Panc1 (cell line): ENCODE data around the gene VPS41. TPM values are rescaled to one million over a fixed set of nuclear protein-coding genes. Genes with fewer than 3 reads are reported as not detected.

Source experiments
- ATAC-seq: fragments of 200-7000 bp; cut with Tn5 transposase; 2 replicates; pipeline ENCODE4 v1.9.1; 2020; ENCODE audit warnings: mild to moderate bottlenecking, moderate library complexity
- BruUV-seq: library from RNA; stranded (reverse); fragments of 400-500 nt; replicated peaks from 2 replicates; lab custom pipeline; 2021; lab: Mats Ljungman, UMichigan
- CTCF ChIA-PET: fragments of 300-600 bp; sonication (Branson Sonifier 250); formaldehyde crosslinking; loops from one replicate; lab custom pipeline; 2022; ENCODE audit warnings: antibody characterized with exemption; lab: Charles Lee
- POLR2A ChIA-PET: fragments of 300-600 bp; sonication (Branson Sonifier 250); formaldehyde crosslinking; loops from one replicate; lab custom pipeline; 2022; ENCODE audit warnings: antibody characterized with exemption; lab: Charles Lee
- DNase-seq: peaks from one replicate; pipeline ENCODE4 v3.0.0-alpha.2; 2010; ENCODE audit warnings: low read depth, low spot score
- H3K27ac ChIP-seq: 2 replicates; pipeline ENCODE4 v1.5.1; 2011; ENCODE audit warnings: mild to moderate bottlenecking, low read length, inconsistent platforms
- H3K27me3 ChIP-seq: fragments of 200-500 bp; sonication (Bioruptor generic); 2 replicates; pipeline ENCODE4 v1.6.0; 2014; ENCODE audit warnings: low read length, inconsistent platforms; ENCODE audit not compliant: control insufficient read depth, insufficient read depth
- H3K36me3 ChIP-seq: fragments of 200-500 bp; sonication (Bioruptor generic); 2 replicates; pipeline ENCODE4 v1.5.1; 2014; ENCODE audit warnings: inconsistent platforms, mild to moderate bottlenecking, low read length, moderate library complexity; ENCODE audit not compliant: control insufficient read depth, insufficient read depth
- H3K4me1 ChIP-seq: 2 replicates; pipeline ENCODE4 v1.5.1; 2011; ENCODE audit warnings: inconsistent platforms, mild to moderate bottlenecking, low read length, moderate library complexity; ENCODE audit not compliant: control insufficient read depth, insufficient read depth
- H3K4me3 ChIP-seq, 2 experiments: 2 replicates each; pipeline ENCODE4 v1.5.1; 2011 to 2012; ENCODE audit warnings: low read depth in 2 of 2, low read length in 2 of 2, mild to moderate bottlenecking in 2 of 2, inconsistent platforms in 1 of 2, moderate library complexity in 1 of 2
- H3K9me3 ChIP-seq: fragments of 200-500 bp; sonication (Bioruptor generic); 2 replicates; pipeline ENCODE4 v1.5.1; 2014; ENCODE audit warnings: low read depth, mild to moderate bottlenecking, inconsistent platforms, low read length, moderate library complexity; ENCODE audit not compliant: control insufficient read depth, insufficient read depth
- POLR2AphosphoS5 ChIP-seq: IDR thresholded peaks from 2 replicates; pipeline ENCODE4 v1.6.1; 2012; ENCODE audit warnings: mild to moderate bottlenecking, low read depth, low read length, moderate library complexity
- SIN3A ChIP-seq: IDR thresholded peaks from 2 replicates; pipeline ENCODE4 v1.6.1; 2012; ENCODE audit warnings: low read depth, mild to moderate bottlenecking, low read length, moderate library complexity, borderline replicate concordance; ENCODE audit not compliant: insufficient read depth
- TCF7L2 ChIP-seq: IDR thresholded peaks from 2 replicates; pipeline ENCODE4 v1.6.1; 2011; ENCODE audit warnings: mild to moderate bottlenecking, low read depth, low read length, inconsistent platforms
- in situ Hi-C: cut with HindIII; loops from 2 replicates; pipeline ENCODE4 v1.10.0; 2016; ENCODE audit warnings: low sequenced_read_pairs, low pct_unique_long_range_greater_than_20kb
- intact Hi-C: fragments of 100-400 bp; cut with micrococcal nuclease; formaldehyde crosslinking; loops from one replicate; pipeline ENCODE4 v1.10.0; 2022; ENCODE audit not compliant: unreplicated experiment
- total RNA-seq: library from RNA; stranded (reverse); gene quantifications from one replicate; pipeline ENCODE4 v1.2.1, GENCODE V29; 2021; ENCODE audit not compliant: unreplicated experiment
- TF ChIP-seq, protein P1 (sequence below), 2 experiments: IDR thresholded peaks; 2 replicates each; pipeline ENCODE4 v1.6.1; 2011 to 2012; ENCODE audit warnings: low read depth in 2 of 2, control low read depth in 1 of 2, low read length in 1 of 2, mild to moderate bottlenecking in 1 of 2, moderate library complexity in 1 of 2; ENCODE audit not compliant: insufficient read depth in 1 of 2
- TF ChIP-seq, protein P2 (sequence below): fragments of 450-650 bp; IDR thresholded peaks from 2 replicates; pipeline ENCODE4 v1.5.1; 2017; ENCODE audit warnings: mild to moderate bottlenecking

The VPS41 gene
- total RNA-seq, 1 experiment from 2014 or later: 127 TPM

DNA sequence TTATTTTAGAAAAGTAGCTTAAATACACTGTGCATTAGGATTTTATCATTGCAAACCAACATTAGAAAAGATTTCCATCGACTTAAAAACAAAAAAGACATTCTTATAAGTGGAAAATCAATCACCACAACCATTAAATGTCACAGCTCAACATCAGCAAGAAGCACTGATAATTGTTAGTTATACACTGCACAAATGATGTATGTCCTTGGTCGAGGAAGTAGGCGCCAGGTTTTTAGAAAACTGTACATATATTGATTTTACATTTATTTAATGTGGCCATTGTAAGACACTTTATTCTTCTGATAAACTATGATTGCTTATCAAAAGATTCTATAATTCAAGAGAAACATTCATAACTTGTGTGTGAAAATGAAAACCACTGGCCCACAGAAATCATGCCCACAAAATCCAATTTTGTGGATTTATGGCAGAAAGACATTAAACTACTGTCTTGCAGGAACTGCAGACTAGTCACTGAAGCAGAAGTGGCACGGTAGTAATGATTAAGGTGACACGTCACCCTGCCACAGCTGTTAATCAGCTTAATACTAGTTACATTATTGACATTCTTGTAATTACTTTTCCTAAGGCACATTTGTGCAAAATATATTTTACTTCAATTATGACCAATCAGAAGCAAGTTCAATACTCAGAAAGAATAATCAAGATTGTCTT, 79.4 kb downstream of the VPS41 start:
- Histone ChIP-seq H3K27ac (no peak overlapping the region), H3K9me3 (no peaks in the 10 kb centered on the region), H3K27me3 (no peaks in the 10 kb centered on the region), H3K4me3 (no peak overlapping the region), H3K4me1 (peaks cover 5% of the 10 kb centered on the region; the same call in 1 of the 2 replicates), H3K36me3 (no peaks in the 10 kb centered on the region)
- intact Hi-C loops: no loop called here
- TF ChIP-seq SIN3A (no peak), POLR2AphosphoS5 (no peak), TCF7L2 (no peak)
- TF ChIP-seq, protein P1, sequence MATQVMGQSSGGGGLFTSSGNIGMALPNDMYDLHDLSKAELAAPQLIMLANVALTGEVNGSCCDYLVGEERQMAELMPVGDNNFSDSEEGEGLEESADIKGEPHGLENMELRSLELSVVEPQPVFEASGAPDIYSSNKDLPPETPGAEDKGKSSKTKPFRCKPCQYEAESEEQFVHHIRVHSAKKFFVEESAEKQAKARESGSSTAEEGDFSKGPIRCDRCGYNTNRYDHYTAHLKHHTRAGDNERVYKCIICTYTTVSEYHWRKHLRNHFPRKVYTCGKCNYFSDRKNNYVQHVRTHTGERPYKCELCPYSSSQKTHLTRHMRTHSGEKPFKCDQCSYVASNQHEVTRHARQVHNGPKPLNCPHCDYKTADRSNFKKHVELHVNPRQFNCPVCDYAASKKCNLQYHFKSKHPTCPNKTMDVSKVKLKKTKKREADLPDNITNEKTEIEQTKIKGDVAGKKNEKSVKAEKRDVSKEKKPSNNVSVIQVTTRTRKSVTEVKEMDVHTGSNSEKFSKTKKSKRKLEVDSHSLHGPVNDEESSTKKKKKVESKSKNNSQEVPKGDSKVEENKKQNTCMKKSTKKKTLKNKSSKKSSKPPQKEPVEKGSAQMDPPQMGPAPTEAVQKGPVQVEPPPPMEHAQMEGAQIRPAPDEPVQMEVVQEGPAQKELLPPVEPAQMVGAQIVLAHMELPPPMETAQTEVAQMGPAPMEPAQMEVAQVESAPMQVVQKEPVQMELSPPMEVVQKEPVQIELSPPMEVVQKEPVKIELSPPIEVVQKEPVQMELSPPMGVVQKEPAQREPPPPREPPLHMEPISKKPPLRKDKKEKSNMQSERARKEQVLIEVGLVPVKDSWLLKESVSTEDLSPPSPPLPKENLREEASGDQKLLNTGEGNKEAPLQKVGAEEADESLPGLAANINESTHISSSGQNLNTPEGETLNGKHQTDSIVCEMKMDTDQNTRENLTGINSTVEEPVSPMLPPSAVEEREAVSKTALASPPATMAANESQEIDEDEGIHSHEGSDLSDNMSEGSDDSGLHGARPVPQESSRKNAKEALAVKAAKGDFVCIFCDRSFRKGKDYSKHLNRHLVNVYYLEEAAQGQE (IDR thresholded peaks at IDR 0.05; ENCODE audit: insufficient read depth in 1 of 2, low read depth in 2 of 2, low read length in 1 of 2): no peak
- TF ChIP-seq, protein P2, sequence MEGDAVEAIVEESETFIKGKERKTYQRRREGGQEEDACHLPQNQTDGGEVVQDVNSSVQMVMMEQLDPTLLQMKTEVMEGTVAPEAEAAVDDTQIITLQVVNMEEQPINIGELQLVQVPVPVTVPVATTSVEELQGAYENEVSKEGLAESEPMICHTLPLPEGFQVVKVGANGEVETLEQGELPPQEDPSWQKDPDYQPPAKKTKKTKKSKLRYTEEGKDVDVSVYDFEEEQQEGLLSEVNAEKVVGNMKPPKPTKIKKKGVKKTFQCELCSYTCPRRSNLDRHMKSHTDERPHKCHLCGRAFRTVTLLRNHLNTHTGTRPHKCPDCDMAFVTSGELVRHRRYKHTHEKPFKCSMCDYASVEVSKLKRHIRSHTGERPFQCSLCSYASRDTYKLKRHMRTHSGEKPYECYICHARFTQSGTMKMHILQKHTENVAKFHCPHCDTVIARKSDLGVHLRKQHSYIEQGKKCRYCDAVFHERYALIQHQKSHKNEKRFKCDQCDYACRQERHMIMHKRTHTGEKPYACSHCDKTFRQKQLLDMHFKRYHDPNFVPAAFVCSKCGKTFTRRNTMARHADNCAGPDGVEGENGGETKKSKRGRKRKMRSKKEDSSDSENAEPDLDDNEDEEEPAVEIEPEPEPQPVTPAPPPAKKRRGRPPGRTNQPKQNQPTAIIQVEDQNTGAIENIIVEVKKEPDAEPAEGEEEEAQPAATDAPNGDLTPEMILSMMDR: no peak
- POLR2A ChIA-PET: no interaction called here
- ATAC-seq (no peak), DNase-seq (no peak)
- no TSS peak for BruUV-seq
- CTCF ChIA-PET: no interaction called here
- in situ Hi-C loops: no loop called here

DNA sequence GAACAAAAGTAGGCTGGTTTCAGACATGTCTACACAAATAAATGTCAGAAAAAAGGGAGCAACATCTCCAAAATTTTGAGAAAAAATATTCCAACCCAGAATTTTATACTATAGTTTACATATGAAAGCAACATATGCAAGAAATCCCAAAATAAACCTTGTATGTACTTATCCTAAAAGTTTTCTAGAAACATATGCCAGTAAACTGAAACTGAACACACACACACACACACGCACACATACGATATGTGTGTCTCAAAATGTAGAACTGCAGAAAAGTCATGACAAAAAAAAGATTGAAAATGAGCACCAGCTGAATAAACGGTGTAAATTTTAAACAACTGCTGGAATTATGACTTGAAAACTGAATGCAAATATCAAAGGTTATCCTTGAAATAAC, 81.0 kb downstream of the VPS41 start:
- in situ Hi-C loops: no loop called here
- CTCF ChIA-PET: no interaction called here
- no peak for ATAC-seq

More for the DNA sequence above, 81.0 kb downstream of the VPS41 start:
- intact Hi-C loops: no loop called here
- Histone ChIP-seq H3K9me3 (no peaks in the 10 kb centered on the region), H3K36me3 (no peaks in the 10 kb centered on the region), H3K27ac (no peak overlapping the region), H3K27me3 (no peaks in the 10 kb centered on the region), H3K4me3 (no peak overlapping the region), H3K4me1 (peaks cover 5% of the 10 kb centered on the region; the same call in 1 of the 2 replicates)
- no peak for TF ChIP-seq TCF7L2
- TF ChIP-seq, protein P1 (IDR thresholded peaks at IDR 0.05; ENCODE audit: insufficient read depth in 1 of 2, low read depth in 2 of 2, low read length in 1 of 2): no peak
- no peak for TF ChIP-seq SIN3A
- no peak for TF ChIP-seq POLR2AphosphoS5
- TF ChIP-seq, protein P2: no peak
- BruUV-seq: no TSS peak
- POLR2A ChIA-PET: no interaction called here
- DNase-seq: no peak
